Gastrocnemius medialis (tissue), 4 donors: Measurements from ENCODE around the gene BRICD5. TPM values are rescaled to one million over a fixed set of nuclear protein-coding genes. Genes with fewer than 3 reads are reported as not detected.

ENCODE experiments used
- ATAC-seq, 2 donors: fragments of 150-250 bp; one replicate each; pipeline ENCODE4 v1.9.1; 2016
- DNase-seq, 2 donors: peaks; one replicate each; pipeline ENCODE4 v3.0.0-alpha.2; 2019
- H3K27ac ChIP-seq, 4 donors: fragments of 200-600 bp; sonication (generic); 1 replicate in 1 of 4; 2 replicates in 3 of 4; pipeline ENCODE4 v1.5.1; 2016 to 2018; ENCODE audit warnings: mild to moderate bottlenecking in 2 of 4, moderate library complexity in 1 of 4
- H3K27me3 ChIP-seq, 3 donors: fragments of 200-600 bp; sonication (generic) in 2 of 3; 1 replicate in 1 of 3; 2 replicates in 2 of 3; pipeline versions ENCODE4 v1.5.1 to v1.6.0; 2016 to 2019; ENCODE audit warnings: mild to moderate bottlenecking in 1 of 3, moderate library complexity in 1 of 3
- H3K36me3 ChIP-seq, 2 donors: fragments of 200-600 bp; sonication (generic) in 1 of 2; one replicate each; pipeline ENCODE4 v1.5.1; 2017 to 2018
- H3K4me1 ChIP-seq, 2 donors: fragments of 200-600 bp; sonication (generic) in 1 of 2; one replicate each; pipeline ENCODE4 v1.5.1; 2016 to 2017; ENCODE audit warnings: mild to moderate bottlenecking in 2 of 2
- H3K4me3 ChIP-seq, 4 donors: fragments of 200-600 bp; sonication (generic) in 3 of 4; 1 replicate in 1 of 4; 2 replicates in 3 of 4; pipeline ENCODE4 v1.5.1; 2016 to 2019; ENCODE audit warnings: mild to moderate bottlenecking in 2 of 4
- H3K9me3 ChIP-seq, 3 donors: fragments of 200-600 bp; sonication (generic) in 2 of 3; 1 replicate in 1 of 3; 2 replicates in 2 of 3; pipeline ENCODE4 v1.5.1; 2016 to 2019
- POLR2A ChIP-seq, 2 donors: fragments of 450-650 bp; IDR thresholded peaks; one replicate each; pipeline ENCODE4 v1.6.1; 2017; ENCODE audit warnings: antibody characterized with exemption in 2 of 2, mild to moderate bottlenecking in 2 of 2, moderate library complexity in 2 of 2
- in situ Hi-C, 4 donors: fragments of 200-750 bp; cut with MboI; loops; one replicate each; pipeline versions ENCODE4 v1.15.0 to v1.8.0; 2017; ENCODE audit warnings: low sequenced_read_pairs in 4 of 4
- intact Hi-C: fragments of 100-400 bp; cut with DNase I; formaldehyde crosslinking; loops from one replicate; pipeline ENCODE4 v1.15.1; 2023; ENCODE audit warnings: low total_unique reads
- total RNA-seq, 4 donors: library from RNA; depleted of rRNA; stranded (reverse); fragments of >200 nt; gene quantifications; one replicate each; pipeline versions ENCODE4 v1.1.0 to v1.2.3, GENCODE V29; 2016
- TF ChIP-seq, protein P1 (sequence below), 5 experiments: fragments of 450-650 bp in 3 of 5; fragments of 200-600 bp in 2 of 5; sonication (generic) in 2 of 5; IDR thresholded peaks in 4 of 5; conservative IDR thresholded peaks in 1 of 5; 1 replicate in 4 of 5; 2 replicates in 1 of 5; pipeline ENCODE4 v1.5.1; 2016 to 2019; ENCODE audit warnings: antibody characterized with exemption in 5 of 5, mild to moderate bottlenecking in 3 of 5, moderate library complexity in 3 of 5

Gene BRICD5
- total RNA-seq, 4 donors from 2014 or later, result 0.15 to 2.2 (median 1.4) TPM

DNA sequence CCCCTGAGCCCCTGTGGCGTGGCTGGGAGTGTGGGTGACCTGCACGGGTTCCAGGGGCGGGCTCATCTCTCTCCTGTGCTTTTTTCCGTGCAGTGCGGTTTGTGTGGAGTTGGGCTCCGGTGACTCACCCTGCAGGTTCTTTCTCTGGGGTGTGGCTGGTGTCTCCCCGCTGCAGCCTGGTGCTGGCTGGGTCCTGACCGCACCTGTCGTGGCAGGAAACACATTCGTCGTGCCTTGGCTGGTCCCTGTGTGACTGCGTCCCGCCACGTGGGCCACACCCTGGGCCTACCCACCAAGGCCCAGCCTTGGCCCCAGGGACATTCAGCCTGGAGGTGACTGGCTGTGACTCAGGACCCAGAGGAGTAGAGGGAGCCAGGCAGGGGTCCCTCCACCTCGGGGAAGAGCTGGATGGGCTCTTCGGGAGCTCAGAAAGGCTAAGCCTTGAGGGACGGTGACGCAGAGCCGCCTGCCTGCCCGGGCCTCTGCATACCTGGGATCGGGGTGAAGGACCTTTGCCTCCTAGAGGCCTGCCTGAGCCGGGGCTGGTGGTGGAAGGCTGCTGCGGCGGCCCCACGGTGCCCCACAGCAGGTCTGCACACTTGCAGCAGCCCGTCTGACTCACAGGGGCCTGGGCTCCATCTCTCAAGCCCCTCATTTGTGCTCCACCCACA is 47.3 kb downstream of the BRICD5 start:
- Histone ChIP-seq H3K36me3 (peaks cover 0 to 7% of the 10 kb centered on the region in 2 donors), H3K4me1 (peaks cover 0 to 15% of the 10 kb centered on the region in 2 donors), H3K9me3 (no peaks in the 10 kb centered on the region), H3K27me3 (no peaks in the 10 kb centered on the region), H3K27ac (no peak overlapping the region), H3K4me3 (no peak overlapping the region)
- ATAC-seq (no peak), DNase-seq (no peak)
- intact Hi-C loops, result no loop called here
- TF ChIP-seq POLR2A (IDR thresholded peaks at IDR 0.05), result no peak
- TF ChIP-seq, protein P1, sequence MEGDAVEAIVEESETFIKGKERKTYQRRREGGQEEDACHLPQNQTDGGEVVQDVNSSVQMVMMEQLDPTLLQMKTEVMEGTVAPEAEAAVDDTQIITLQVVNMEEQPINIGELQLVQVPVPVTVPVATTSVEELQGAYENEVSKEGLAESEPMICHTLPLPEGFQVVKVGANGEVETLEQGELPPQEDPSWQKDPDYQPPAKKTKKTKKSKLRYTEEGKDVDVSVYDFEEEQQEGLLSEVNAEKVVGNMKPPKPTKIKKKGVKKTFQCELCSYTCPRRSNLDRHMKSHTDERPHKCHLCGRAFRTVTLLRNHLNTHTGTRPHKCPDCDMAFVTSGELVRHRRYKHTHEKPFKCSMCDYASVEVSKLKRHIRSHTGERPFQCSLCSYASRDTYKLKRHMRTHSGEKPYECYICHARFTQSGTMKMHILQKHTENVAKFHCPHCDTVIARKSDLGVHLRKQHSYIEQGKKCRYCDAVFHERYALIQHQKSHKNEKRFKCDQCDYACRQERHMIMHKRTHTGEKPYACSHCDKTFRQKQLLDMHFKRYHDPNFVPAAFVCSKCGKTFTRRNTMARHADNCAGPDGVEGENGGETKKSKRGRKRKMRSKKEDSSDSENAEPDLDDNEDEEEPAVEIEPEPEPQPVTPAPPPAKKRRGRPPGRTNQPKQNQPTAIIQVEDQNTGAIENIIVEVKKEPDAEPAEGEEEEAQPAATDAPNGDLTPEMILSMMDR (IDR thresholded peaks at IDR 0.05 in 4 of 5, conservative IDR thresholded peaks at IDR 0.05 in 1 of 5), result no peak
- in situ Hi-C loops, result no loop called here

DNA sequence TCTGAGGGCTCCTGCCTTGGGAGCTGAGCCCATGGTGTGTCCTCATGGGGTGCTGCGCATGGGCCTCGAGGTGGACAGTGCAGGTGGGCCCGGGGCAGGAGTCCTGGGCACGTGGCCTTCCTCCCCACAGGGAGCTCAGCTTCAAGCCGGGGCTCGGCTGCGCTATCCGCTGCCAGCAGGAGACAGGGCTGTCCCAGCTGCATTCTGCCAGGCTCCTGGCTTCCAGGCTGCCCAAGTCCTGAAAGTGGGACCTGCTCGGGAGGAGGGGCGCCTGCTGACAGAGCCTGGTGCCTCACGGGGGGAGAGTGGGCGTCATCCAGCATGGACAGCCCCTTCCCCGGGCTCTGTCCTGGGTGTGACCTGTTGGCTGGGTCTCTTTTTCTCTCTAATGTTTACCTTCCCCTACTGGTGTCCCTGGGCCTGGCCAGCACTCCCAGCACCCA is 48.0 kb downstream of the BRICD5 start:
- no peak for ATAC-seq
- in situ Hi-C loops, result no loop called here

DNA sequence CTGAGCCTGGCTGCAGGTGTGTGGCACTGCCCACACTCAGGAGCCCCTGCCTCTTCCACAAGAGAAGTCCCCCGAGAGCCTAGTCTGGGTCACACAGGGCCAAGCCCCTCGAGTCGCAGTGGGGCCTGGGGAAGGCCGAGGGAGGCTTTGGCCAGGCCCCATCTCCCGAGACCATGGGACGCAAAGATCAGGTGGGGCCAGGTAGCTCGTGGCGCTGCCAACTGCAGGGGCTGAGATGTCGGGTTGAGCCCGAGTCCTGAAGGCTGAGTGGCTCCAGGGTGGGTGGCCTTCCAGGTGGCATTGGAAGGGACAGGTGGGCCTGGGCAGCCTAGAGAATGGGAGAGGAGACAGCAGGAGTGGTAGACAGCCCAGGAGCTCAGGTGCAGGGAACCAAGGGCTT is 48.8 kb downstream of the BRICD5 start:
- Histone ChIP-seq H3K4me1 (peaks cover 11 to 27% of the 10 kb centered on the region in 2 donors), H3K36me3 (peaks cover 0 to 7% of the 10 kb centered on the region in 2 donors), H3K27me3 (no peaks in the 10 kb centered on the region), H3K4me3 (no peak overlapping the region), H3K9me3 (no peaks in the 10 kb centered on the region), H3K27ac (peak overlapping the region in 1 of 4 donors; percentile 62)
- ATAC-seq (no peak), DNase-seq (no peak)
- intact Hi-C loops, result no loop called here
- in situ Hi-C loops, result no loop called here
- TF ChIP-seq, protein P1 (IDR thresholded peaks at IDR 0.05 in 4 of 5, conservative IDR thresholded peaks at IDR 0.05 in 1 of 5), result no peak
- no peak for TF ChIP-seq POLR2A (IDR thresholded peaks at IDR 0.05)

More for the DNA sequence above, 48.0 kb downstream of the BRICD5 start:
- intact Hi-C loops, result no loop called here
- no peak overlapping the region for H3K27ac ChIP-seq
- H3K9me3 ChIP-seq, result no peaks in the 10 kb centered on the region
- H3K36me3 ChIP-seq, result peaks cover 0 to 7% of the 10 kb centered on the region in 2 donors
- H3K4me3 ChIP-seq, result no peak overlapping the region
- no peaks in the 10 kb centered on the region for H3K27me3 ChIP-seq
- TF ChIP-seq, protein P1 (IDR thresholded peaks at IDR 0.05 in 4 of 5, conservative IDR thresholded peaks at IDR 0.05 in 1 of 5), result no peak
- TF ChIP-seq POLR2A (IDR thresholded peaks at IDR 0.05), result no peak
- peaks cover 3 to 19% of the 10 kb centered on the region in 2 donors for H3K4me1 ChIP-seq
- no peak for DNase-seq

DNA sequence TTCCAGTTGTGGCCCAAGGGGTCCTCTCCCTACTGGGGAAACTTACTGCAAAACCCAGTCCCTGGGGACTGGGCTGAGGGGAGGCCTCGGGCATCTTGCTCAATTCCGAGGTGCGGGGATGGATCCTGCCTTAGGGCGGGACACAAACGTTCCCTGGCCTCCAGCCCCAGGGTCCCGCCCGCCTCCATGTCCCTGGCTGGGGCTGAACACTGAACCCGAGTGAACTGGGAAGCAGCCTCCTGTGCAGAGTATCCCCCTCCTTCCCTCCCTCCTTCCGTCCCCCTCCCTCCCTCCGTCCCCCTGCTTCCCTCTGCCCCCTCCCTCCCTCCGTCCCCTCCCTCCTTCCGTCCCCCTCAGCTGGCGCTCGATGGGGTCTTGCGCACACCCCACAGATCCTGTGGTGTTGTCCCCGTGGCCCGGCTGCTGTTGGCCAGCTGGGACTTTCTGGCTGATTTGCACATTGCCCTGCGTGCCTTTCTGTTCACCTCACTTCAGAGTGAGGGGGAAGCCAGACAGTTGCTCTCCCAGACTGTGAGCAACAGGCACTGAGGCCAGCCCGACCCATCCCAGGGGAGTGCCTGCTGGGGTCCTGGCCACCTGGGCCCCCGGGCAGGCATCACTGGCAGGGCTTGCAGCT is 49.6 kb downstream of the BRICD5 start:
- peak; percentile 39 to 43 for ATAC-seq
- H3K27ac ChIP-seq, result peak overlapping the region in 3 of 4 donors; percentile 43 to 62 (median 44)
- intact Hi-C loops (no loop called here), in situ Hi-C loops (no loop called here)
- DNase-seq, result peak; percentile 32 to 68
- H3K36me3 ChIP-seq, result peaks cover 0 to 1% of the 10 kb centered on the region in 2 donors
- peaks cover 17 to 35% of the 10 kb centered on the region in 2 donors for H3K4me1 ChIP-seq
- TF ChIP-seq POLR2A (IDR thresholded peaks at IDR 0.05), result no peak
- TF ChIP-seq, protein P1 (IDR thresholded peaks at IDR 0.05 in 4 of 5, conservative IDR thresholded peaks at IDR 0.05 in 1 of 5), result no peak
- H3K27me3 ChIP-seq, result no peaks in the 10 kb centered on the region
- H3K4me3 ChIP-seq, result no peak overlapping the region
- no peaks in the 10 kb centered on the region for H3K9me3 ChIP-seq

Other genes starting within 250 kb of the BRICD5 start
- gene RPS2, start 246.0 kb downstream of the BRICD5 start, total RNA-seq, result 1,000 to 10,000 TPM; 1,162 to 1,876 (median 1,684) TPM
- not detected for gene RNF151, start 244.0 kb downstream of the BRICD5 start, total RNA-seq
- gene TBL3, start 238.8 kb downstream of the BRICD5 start, total RNA-seq, result 10 to 100 TPM; 48.2 to 79.5 (median 71.4) TPM
- under 1 TPM in 2 of 4 donors, not detected in 2; 0.33 to 0.46 TPM for gene NOXO1, start 229.4 kb downstream of the BRICD5 start, total RNA-seq
- gene GFER, start 226.7 kb downstream of the BRICD5 start, total RNA-seq, result 10 to 100 TPM; 16.3 to 27.0 (median 20.1) TPM
- 1 to 10 TPM in 1 of 4 donors, not detected in 3; 2.3 TPM for gene SYNGR3, start 220.9 kb downstream of the BRICD5 start, total RNA-seq
- gene ZNF598, start 201.0 kb downstream of the BRICD5 start, total RNA-seq, result 10 to 100 TPM; 57.0 to 92.2 (median 75.4) TPM
- not detected for gene NPW, start 191.1 kb downstream of the BRICD5 start, total RNA-seq
- gene NHERF2, start 184.0 kb downstream of the BRICD5 start, total RNA-seq, result 10 to 100 TPM; 51.6 to 86.9 (median 74.4) TPM
- gene NTHL1, start 163.0 kb downstream of the BRICD5 start, total RNA-seq, result 10 to 100 TPM in 1 of 4 donors, 1 to 10 TPM in 3; 3.5 to 13.6 (median 6.4) TPM
- gene TSC2, start 162.9 kb downstream of the BRICD5 start, total RNA-seq, result 10 to 100 TPM; 44.5 to 62.7 (median 53.8) TPM
- gene PKD1, start 75.0 kb downstream of the BRICD5 start, total RNA-seq, result 100 to 1,000 TPM; 168 to 376 (median 339) TPM
- 1 to 10 TPM in 2 of 4 donors, not detected in 2; 1.3 to 4.2 TPM for gene RAB26, start 62.2 kb downstream of the BRICD5 start, total RNA-seq
- 10 to 100 TPM; 39.5 to 71.4 (median 55.9) TPM for gene TRAF7, start 55.1 kb downstream of the BRICD5 start, total RNA-seq
- under 1 TPM in 3 of 4 donors, not detected in 1; 0.07 to 0.51 (median 0.10) TPM for gene CASKIN1, start 14.3 kb downstream of the BRICD5 start, total RNA-seq
- 10 to 100 TPM; 40.3 to 77.0 (median 73.5) TPM for gene MLST8, start 5.4 kb downstream of the BRICD5 start, total RNA-seq
- 10 to 100 TPM; 19.6 to 43.1 (median 25.6) TPM for gene PGP, start 4.0 kb upstream of the BRICD5 start, total RNA-seq
- gene E4F1, start 12.7 kb upstream of the BRICD5 start, total RNA-seq, result 10 to 100 TPM; 24.5 to 38.4 (median 27.0) TPM
- gene DNASE1L2, start 25.6 kb upstream of the BRICD5 start, total RNA-seq, result 1 to 10 TPM in 1 of 4 donors, under 1 TPM in 1, not detected in 2; 0.69 to 2.1 TPM
- gene ECI1, start 40.7 kb upstream of the BRICD5 start, total RNA-seq, result 100 to 1,000 TPM in 1 of 4 donors, 10 to 100 TPM in 3; 74.0 to 137 (median 79.3) TPM
- gene RNPS1, start 57.3 kb upstream of the BRICD5 start, total RNA-seq, result 100 to 1,000 TPM; 158 to 222 (median 172) TPM
- 10 to 100 TPM in 3 of 4 donors, 1 to 10 TPM in 1; 2.7 to 15.0 (median 10.9) TPM for gene ABCA3, start 129.9 kb upstream of the BRICD5 start, total RNA-seq
- 1 to 10 TPM; 1.8 to 3.6 (median 2.4) TPM for gene CCNF, start 218.6 kb upstream of the BRICD5 start, total RNA-seq
- under 1 TPM in 2 of 4 donors, not detected in 2; 0.33 to 0.91 TPM for gene TEDC2, start 249.2 kb upstream of the BRICD5 start, total RNA-seq